Peyer's patch (tissue), 4 donors: Measurements from ENCODE around the gene BAHD1. TPM values are rescaled to one million over a fixed set of nuclear protein-coding genes. Genes with fewer than 3 reads are reported as not detected.

Experiments used
- DNase-seq, 3 donors: peaks; one replicate each; pipeline ENCODE4 v3.0.0-alpha.2; 2017 to 2019
- H3K27ac ChIP-seq, 4 donors: fragments of 200-600 bp; sonication (generic); one replicate each; pipeline ENCODE4 v1.5.1; 2016 to 2019
- H3K27me3 ChIP-seq, 2 donors: fragments of 200-600 bp; sonication (generic); one replicate each; pipeline ENCODE4 v1.5.1; 2019
- H3K36me3 ChIP-seq, 3 donors: fragments of 200-600 bp; sonication (generic); one replicate each; pipeline ENCODE4 v1.5.1; 2016 to 2019
- H3K4me1 ChIP-seq, 4 donors: fragments of 200-600 bp; sonication (generic); one replicate each; pipeline ENCODE4 v1.5.1; 2016 to 2019
- H3K4me3 ChIP-seq, 4 donors: fragments of 200-600 bp; sonication (generic); 1 replicate in 3 of 4; 2 replicates in 1 of 4; pipeline ENCODE4 v1.5.1; 2016 to 2019; ENCODE audit warnings: mild to moderate bottlenecking in 1 of 4
- H3K9me3 ChIP-seq, 4 donors: fragments of 200-600 bp; sonication (generic); one replicate each; pipeline ENCODE4 v1.5.1; 2016 to 2019; ENCODE audit warnings: mild to moderate bottlenecking in 1 of 4
- POLR2A ChIP-seq, 2 donors: fragments of 450-650 bp; IDR thresholded peaks; one replicate each; pipeline ENCODE4 v1.5.1; 2017; ENCODE audit warnings: antibody characterized with exemption in 2 of 2, mild to moderate bottlenecking in 2 of 2, moderate library complexity in 2 of 2
- total RNA-seq, 4 donors: library from RNA; depleted of rRNA; stranded (reverse); fragments of >200 nt; gene quantifications; one replicate each; pipeline ENCODE4 v1.1.0, GENCODE V29; 2016
- TF ChIP-seq, protein P1 (sequence below), 6 experiments: fragments of 450-650 bp in 4 of 6; fragments of 200-600 bp in 2 of 6; sonication (generic) in 1 of 6; IDR thresholded peaks; one replicate each; pipeline ENCODE4 v1.5.1; 2017 to 2019; ENCODE audit warnings: antibody characterized with exemption in 6 of 6, mild to moderate bottlenecking in 3 of 6, moderate library complexity in 1 of 6

The BAHD1 gene
- total RNA-seq, 4 donors from 2014 or later = 8.3 to 41.0 (median 31.4) TPM

- H3K9me3 ChIP-seq = no peaks in the 10 kb centered on the region
- no peaks in the 10 kb centered on the region for H3K27me3 ChIP-seq
- DNase-seq = no peak
- TF ChIP-seq, protein P1, sequence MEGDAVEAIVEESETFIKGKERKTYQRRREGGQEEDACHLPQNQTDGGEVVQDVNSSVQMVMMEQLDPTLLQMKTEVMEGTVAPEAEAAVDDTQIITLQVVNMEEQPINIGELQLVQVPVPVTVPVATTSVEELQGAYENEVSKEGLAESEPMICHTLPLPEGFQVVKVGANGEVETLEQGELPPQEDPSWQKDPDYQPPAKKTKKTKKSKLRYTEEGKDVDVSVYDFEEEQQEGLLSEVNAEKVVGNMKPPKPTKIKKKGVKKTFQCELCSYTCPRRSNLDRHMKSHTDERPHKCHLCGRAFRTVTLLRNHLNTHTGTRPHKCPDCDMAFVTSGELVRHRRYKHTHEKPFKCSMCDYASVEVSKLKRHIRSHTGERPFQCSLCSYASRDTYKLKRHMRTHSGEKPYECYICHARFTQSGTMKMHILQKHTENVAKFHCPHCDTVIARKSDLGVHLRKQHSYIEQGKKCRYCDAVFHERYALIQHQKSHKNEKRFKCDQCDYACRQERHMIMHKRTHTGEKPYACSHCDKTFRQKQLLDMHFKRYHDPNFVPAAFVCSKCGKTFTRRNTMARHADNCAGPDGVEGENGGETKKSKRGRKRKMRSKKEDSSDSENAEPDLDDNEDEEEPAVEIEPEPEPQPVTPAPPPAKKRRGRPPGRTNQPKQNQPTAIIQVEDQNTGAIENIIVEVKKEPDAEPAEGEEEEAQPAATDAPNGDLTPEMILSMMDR (IDR thresholded peaks at IDR 0.05) = no peak
- TF ChIP-seq POLR2A (IDR thresholded peaks at IDR 0.05) = no peak
- no peak overlapping the region for H3K27ac ChIP-seq
- H3K4me3 ChIP-seq = no peak overlapping the region
- no peaks in the 10 kb centered on the region for H3K36me3 ChIP-seq
- no peaks in the 10 kb centered on the region for H3K4me1 ChIP-seq
Observed at GRCh38 chr15:40428185-40428584, 12.6 kb upstream of the BAHD1 start.

DNA sequence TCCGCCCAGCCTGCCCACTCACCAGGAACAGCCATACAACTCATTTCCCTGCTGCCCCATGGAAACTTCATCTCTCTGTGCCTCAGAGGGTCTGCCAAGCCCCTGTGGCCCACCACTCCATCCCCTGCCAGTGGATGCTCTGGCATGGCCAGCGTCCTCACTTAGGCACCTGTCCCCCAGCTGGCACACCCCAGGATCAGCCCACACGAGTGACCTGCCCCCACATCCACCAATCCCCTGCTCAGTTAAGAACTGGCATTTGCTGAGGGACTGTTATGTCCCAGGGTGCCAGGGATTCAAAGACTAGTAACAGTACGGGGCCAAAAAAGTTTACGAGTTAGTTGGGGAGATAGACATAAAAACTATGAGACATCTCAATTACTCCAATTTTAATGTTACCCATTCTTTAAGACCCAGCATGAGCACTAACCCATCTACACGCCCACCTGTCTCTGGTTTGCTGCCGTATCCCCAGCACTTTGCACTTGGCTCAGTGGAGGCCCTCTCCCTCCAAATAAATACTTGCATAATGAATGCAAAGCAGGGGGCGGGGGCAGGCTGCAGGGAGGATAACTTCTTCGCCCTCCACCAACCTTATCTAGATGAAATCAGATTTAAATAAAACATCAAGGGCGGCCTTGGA lies 11.6 kb upstream of the BAHD1 start:
- Histone ChIP-seq H3K4me3 (no peak overlapping the region), H3K27me3 (no peaks in the 10 kb centered on the region), H3K9me3 (no peaks in the 10 kb centered on the region), H3K36me3 (no peaks in the 10 kb centered on the region), H3K27ac (no peak overlapping the region), H3K4me1 (no peaks in the 10 kb centered on the region)
- TF ChIP-seq, protein P1 (IDR thresholded peaks at IDR 0.05) = no peak
- TF ChIP-seq POLR2A (IDR thresholded peaks at IDR 0.05) = no peak
- DNase-seq = no peak

GRCh38 chr15:40430271-40430805 lies 10.4 kb upstream of the BAHD1 start:
- H3K36me3 ChIP-seq = no peaks in the 10 kb centered on the region
- no peak for TF ChIP-seq POLR2A (IDR thresholded peaks at IDR 0.05)
- TF ChIP-seq, protein P1 (IDR thresholded peaks at IDR 0.05) = no peak
- H3K4me1 ChIP-seq = no peaks in the 10 kb centered on the region
- H3K27me3 ChIP-seq = no peaks in the 10 kb centered on the region
- DNase-seq = no peak
- H3K4me3 ChIP-seq = no peak overlapping the region
- H3K9me3 ChIP-seq = no peaks in the 10 kb centered on the region
- H3K27ac ChIP-seq = no peak overlapping the region

- no peaks in the 10 kb centered on the region for H3K9me3 ChIP-seq
- peaks cover 0 to 25% (median 19%) of the 10 kb centered on the region in 4 donors for H3K4me1 ChIP-seq
- H3K27me3 ChIP-seq = peaks cover 0 to 8% of the 10 kb centered on the region in 2 donors
- no peak overlapping the region for H3K27ac ChIP-seq
- no peak for TF ChIP-seq POLR2A (IDR thresholded peaks at IDR 0.05)
- TF ChIP-seq, protein P1 (IDR thresholded peaks at IDR 0.05) = no peak
- no peak for DNase-seq
- H3K4me3 ChIP-seq = no peak overlapping the region
- no peaks in the 10 kb centered on the region for H3K36me3 ChIP-seq
Observed at GRCh38 chr15:40435023-40435709, 5.6 kb upstream of the BAHD1 start.

GRCh38 chr15:40435710-40436089 lies 5.1 kb upstream of the BAHD1 start:
- no peak overlapping the region for H3K27ac ChIP-seq
- TF ChIP-seq, protein P1 (IDR thresholded peaks at IDR 0.05) = no peak
- no peak for TF ChIP-seq POLR2A (IDR thresholded peaks at IDR 0.05)
- DNase-seq = no peak

More at GRCh38 chr15:40435710-40436089, 5.1 kb upstream of the BAHD1 start:
- Histone ChIP-seq H3K9me3 (no peaks in the 10 kb centered on the region), H3K36me3 (no peaks in the 10 kb centered on the region), H3K4me1 (peaks cover 0 to 28% (median 19%) of the 10 kb centered on the region in 4 donors), H3K4me3 (peak overlapping the region; percentile 26 to 46 (median 43)), H3K27me3 (peaks cover 0 to 8% of the 10 kb centered on the region in 2 donors)
